ENCODE data around the gene SWT1.

Gene SWT1, protein sequence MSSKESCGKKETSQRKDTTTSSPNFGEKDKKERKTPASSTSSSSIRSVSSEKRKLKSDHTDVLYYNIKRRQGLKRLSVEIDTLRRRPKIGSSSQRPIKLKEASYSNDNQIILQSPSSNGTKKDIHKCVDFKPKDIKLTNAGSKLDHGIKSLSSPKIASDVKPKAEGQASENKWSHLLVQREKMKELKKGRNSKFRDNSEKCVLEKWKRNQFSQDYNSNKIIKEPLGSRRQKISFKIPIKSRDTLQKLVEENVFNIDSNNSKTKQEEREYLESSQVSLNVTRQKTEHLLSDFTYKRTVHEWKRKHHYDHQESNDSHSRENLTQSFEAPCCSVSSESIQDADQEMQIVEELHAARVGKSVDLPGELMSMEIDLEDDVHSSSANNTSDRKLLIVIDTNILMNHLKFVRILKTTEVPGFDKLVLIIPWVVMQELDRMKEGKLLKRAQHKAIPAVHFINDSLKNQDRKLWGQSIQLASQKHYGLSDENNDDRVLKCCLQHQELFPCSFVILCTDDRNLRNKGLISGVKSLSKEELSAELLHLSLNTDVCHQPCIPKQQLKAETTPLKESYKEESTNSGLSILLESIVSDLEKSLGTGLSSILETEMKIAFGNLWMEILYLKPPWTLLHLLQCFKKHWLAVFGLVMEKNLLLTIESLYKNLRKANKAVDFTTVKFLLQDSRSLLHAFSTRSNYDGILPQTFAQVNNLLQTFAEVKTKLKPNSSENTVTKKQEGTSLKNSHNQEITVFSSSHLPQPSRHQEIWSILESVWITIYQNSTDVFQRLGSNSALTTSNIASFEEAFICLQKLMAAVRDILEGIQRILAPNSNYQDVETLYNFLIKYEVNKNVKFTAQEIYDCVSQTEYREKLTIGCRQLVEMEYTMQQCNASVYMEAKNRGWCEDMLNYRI

GRCh38 chr1:185156854-185157598 is at the start of gene SWT1, which contains the start of gene TRMT1L:
TSS of gene SWT1 (plus strand) at chr1:185157167. CDS start at chr1:185160842, 3,675 bp downstream.
TSS of gene TRMT1L (minus strand) at chr1:185156953. CDS start at chr1:185156712, 241 bp downstream.
- in situ Hi-C loops (cut with MboI; ENCODE audit: low sequenced_read_pairs): no loop called here

- in situ Hi-C loops (cut with MboI; ENCODE audit: low sequenced_read_pairs): no loop called here
These were observed 48.6 kb upstream of the SWT1 start for GRCh38 chr1:185108321-185108720.

DNA sequence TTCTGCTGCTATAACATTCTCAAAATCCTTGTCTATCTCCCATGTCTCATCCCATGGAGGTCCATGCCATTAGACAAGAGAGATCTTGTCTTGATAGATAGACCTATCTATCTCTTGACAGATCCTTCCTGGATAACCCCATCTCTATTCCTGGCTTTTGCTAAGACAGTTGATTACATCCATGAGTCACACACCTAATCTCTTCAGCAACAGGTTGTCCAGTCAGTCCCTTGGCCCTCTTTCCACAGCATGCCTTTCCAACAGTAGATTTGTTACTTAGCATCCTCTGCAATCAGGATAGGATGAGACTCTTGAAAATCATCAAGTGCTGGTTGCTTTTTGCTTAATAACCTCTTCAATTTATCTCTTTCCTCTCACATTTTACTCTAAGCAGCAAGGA is 46.8 kb upstream of the SWT1 start:
- in situ Hi-C loops (cut with MboI; ENCODE audit: low sequenced_read_pairs): no loop called here

DNA sequence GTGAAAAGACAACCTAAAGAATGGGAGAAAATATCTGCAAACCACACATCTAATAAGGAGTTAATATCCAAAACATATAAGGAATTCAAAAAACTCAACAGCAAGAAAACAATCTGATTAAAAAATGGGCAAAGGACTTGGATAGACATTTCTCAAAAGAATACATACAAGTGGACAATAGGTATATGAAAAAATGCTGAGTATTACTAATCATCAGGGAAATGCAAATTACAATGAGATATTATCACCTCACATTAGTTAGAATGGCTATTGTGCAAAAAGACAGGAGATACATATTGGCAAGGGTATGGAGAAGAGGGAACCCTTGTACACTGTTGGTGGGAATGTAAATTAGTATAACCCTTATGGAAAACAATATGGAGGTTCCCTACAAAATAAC is 45.1 kb upstream of the SWT1 start:
- in situ Hi-C loops (cut with MboI; ENCODE audit: low sequenced_read_pairs): no loop called here

GRCh38 chr1:185112356-185112755 is 44.6 kb upstream of the SWT1 start:
- in situ Hi-C loops (cut with MboI; ENCODE audit: low sequenced_read_pairs): no loop called here

GRCh38 chr1:185129708-185130107 is 27.3 kb upstream of the SWT1 start:
- in situ Hi-C loops (cut with MboI; ENCODE audit: low sequenced_read_pairs): no loop called here

DNA sequence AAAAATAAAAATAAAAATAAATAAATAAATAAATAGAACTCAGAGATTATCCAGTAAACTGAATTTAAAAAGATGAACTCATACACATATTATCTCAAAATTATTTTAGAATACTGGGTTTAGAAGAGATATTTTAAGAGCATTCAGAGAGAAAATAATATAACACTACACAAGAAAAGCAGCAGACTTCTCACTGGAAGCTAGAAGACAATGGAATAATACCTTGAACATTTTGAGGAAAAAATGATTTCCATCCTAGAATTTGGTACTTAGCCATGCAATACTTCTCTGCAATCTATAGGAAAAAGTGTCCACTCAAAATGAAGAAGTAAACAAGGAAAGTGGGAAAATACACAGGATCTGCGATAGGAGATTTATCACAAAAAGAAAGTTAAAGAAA is 24.4 kb upstream of the SWT1 start:
- in situ Hi-C loops (cut with MboI; ENCODE audit: low sequenced_read_pairs): no loop called here

DNA sequence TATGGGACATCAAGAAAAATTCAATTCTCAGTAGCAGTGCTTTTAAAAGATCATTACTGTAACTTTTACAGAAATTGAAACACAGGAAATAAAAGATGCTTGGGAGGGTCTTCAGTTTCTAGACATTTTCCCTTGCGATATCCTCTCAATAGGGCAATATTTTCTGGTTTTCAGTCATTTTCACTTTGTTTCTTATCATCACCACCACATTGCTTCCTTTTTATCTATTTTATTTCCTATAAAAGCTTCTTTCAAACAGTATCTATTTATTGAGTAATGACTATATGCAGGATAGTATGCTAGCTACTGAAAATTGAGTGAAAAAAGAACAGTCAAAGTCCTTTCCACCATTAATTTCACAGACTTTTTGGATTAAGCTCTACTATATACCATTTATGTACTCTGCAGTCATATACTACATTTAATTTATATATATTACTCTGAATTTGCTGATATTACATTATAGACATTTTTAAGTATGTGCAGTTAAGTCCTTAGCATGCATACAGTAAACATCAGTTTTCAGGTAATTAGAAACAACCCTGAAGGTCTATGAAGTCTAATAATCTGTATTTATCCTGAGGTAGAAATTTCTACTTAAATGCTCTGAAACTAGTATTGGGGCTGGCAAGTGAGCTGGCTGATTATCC is 18.9 kb upstream of the SWT1 start:
- in situ Hi-C loops (cut with MboI; ENCODE audit: low sequenced_read_pairs): no loop called here

DNA sequence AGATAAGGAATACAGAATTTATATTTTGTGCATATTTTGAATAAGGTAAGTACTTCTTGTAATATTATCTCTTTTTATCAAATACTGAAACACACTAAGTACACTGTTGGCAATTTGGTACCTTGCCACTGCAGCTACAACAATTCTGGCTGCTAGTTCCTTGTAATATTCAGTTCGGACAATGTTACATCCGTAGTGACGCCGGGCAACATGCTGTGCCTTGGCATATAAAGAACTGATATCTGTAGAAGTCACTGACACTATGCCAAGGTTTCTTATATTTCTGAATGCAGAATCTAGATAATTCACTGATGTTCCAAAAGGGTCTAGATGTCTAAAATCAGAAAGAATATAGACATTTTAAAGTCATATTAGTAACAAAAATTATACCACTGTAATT is 17.7 kb upstream of the SWT1 start:
- in situ Hi-C loops (cut with MboI; ENCODE audit: low sequenced_read_pairs): no loop called here

DNA sequence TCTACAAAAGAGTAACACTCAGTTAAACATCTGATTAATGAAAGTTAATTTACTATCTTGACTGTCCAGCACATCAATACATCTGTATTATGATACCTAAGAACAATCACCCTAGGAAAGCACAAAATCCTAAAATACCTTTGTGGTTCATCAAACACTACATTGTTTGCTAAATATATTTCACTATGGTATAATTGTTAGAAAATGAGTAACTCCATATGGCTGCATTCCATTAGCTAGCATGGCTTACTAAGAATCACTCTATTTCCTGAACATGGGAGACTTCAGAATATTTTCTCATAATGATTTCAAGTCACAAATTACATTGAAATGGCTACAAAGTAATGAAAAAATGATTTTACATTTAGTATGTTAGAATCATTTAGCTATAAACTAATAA is 12.7 kb upstream of the SWT1 start:
- in situ Hi-C loops (cut with MboI; ENCODE audit: low sequenced_read_pairs): no loop called here

- in situ Hi-C loops (cut with MboI; ENCODE audit: low sequenced_read_pairs): no loop called here
These were observed 5.8 kb upstream of the SWT1 start for GRCh38 chr1:185151215-185151614.

- in situ Hi-C loops (cut with MboI; ENCODE audit: low sequenced_read_pairs): no loop called here
These were observed 4.7 kb upstream of the SWT1 start for GRCh38 chr1:185152187-185152767.

- in situ Hi-C loops (cut with MboI; ENCODE audit: low sequenced_read_pairs): no loop called here
These were observed 2.0 kb upstream of the SWT1 start for GRCh38 chr1:185154912-185155513.

DNA sequence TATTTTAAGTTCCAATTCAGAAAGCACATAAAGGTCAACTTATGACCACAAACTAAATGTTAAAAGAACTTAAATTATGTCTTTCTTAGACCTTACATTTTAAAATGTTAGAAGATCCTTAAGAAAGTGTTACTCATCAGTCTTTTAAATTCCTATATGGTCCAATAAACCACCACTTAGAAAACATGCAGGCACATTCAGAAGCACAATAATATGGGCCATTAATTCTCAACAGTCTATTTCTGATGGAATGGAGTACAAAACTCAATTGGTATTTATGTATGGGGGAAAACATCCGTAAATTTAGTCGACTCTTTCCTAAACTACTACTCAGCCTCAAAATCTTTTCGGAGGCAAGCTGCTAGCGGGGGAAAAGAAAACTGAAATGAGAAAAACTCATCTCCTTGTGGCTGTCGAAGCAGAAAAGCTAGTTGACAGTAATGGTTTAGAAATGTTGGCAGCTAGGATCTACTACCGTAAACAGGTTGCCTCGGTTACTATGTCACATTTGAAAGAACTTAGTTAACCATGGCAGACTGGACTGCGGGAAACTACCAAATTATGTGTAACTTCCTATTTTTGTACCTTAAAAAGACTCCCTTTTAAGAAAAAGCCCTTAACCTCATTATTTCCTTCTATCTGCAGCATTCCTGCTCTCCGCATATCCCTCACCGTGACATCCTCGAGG is 1.2 kb upstream of the SWT1 start:
- in situ Hi-C loops (cut with MboI; ENCODE audit: low sequenced_read_pairs): no loop called here

DNA sequence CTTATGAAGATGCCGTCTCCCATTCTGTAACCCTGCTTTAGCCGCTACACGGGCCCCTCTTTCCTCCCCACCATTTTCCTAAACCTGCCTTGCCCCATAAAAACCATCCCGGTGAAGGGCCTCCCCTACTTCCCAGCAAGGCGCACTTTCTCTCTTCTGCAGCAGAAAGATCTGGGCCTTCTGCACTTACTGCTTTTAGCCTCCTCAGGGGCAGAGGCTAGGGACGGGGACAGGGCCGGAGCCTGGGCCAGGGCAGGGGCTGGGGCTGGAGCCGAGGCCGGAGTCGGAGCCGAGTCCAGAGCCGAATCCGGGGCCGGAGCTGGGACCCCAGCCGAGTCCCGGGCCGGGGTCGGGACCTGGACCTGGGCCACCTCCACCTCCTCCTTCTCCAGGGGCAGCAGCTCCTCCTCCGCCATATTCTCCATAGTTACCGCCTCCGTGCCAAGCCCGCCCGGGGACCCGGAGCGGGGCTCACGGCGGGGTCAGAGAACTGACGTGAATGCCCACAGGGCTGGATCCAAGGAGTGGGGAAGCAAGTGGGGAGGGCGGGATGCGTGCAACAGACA is 596 bp upstream of the SWT1 start:
- in situ Hi-C loops (cut with MboI; ENCODE audit: low sequenced_read_pairs): no loop called here

DNA sequence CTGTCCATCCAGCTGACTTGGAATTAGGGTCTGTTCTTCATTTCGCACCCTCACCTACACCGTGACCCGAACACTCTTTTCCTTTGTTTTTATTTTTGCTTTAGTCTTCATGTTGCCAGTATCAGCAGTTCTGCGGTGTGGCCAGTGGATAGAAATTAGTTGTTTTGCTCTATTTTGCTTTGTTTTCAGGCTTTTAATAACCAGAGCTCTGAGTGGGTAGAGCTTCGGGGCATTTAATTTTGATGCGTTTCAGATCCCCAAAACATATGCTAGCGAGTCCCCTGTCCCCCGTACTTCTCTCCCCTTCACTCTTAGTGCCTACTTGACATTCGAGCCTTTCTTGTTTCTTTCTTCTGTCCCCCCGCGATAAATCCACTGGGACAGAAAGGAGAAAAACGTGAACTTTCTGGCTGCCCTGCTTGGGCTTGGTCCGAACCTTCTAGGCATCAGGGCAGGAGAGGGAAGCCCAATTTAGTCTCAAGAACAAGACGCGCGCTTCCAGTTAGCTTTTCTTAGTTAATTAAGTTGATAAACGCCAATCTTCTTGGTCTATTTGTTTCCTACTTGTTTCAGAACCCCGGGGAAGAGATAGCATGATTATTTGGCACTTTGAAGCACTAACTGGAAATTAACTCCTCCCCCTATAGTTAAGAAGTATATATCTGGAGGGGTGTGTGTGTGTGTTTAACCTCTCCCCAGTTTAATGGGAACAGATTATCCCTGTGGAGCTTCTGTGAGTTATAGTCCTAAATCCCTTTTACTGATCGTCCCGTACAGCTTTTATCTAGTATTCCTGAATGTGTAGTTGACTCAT is 839 bp downstream of the SWT1 start:
- in situ Hi-C loops (cut with MboI; ENCODE audit: low sequenced_read_pairs): no loop called here

- in situ Hi-C loops (cut with MboI; ENCODE audit: low sequenced_read_pairs): no loop called here
These were observed 1.8 kb downstream of the SWT1 start for GRCh38 chr1:185158800-185159199.

GRCh38 chr1:185159966-185160365 is 3.0 kb downstream of the SWT1 start:
- in situ Hi-C loops (cut with MboI; ENCODE audit: low sequenced_read_pairs): loop anchor here (10.0 kb wide), 2 partner anchors 115 to 355 kb away; partner anchors contain the start of gene RNF2
